HepG2 (cell line): Measurements from ENCODE around the gene CUL1. TPM values are rescaled to one million over a fixed set of nuclear protein-coding genes. Genes with fewer than 3 reads are reported as not detected.

Experiments
- ATAC-seq: fragments of 200-7000 bp; cut with Tn5 transposase; 3 replicates; pipeline ENCODE4 v1.9.1; 2020; ENCODE audit warnings: mild to moderate bottlenecking, moderate library complexity
- BruUV-seq: library from RNA; stranded (reverse); fragments of 400-500 nt; replicated peaks from 2 replicates; lab custom pipeline; 2021; lab: Mats Ljungman, UMichigan
- CTCF ChIA-PET: fragments of 300-600 bp; formaldehyde crosslinking; extraction: SDS; loops from one replicate; lab custom pipeline; 2021; ENCODE audit warnings: low total read pairs, inconsistent platforms, low intra/inter-chr PET ratio; lab: Yijun Ruan, JAX
- POLR2A ChIA-PET: fragments of 350-600 bp; sonication (Branson Sonifier 250); formaldehyde crosslinking; loops from one replicate; lab custom pipeline; 2020; ENCODE audit warnings: antibody characterized with exemption, inconsistent platforms; lab: Yijun Ruan, JAX
- DNase-seq: peaks from one replicate; pipeline ENCODE4 v3.0.0-alpha.2; 2015; ENCODE audit warnings: low spot score
- FAIRE-seq: peaks from 3 replicates; lab custom pipeline; 2011; peaks lifted over from hg19 to GRCh38; lab: Jason Lieb, UNC
- H2AFZ ChIP-seq: one replicate; pipeline ENCODE4 v1.6.1; 2011; ENCODE audit warnings: low read length, inconsistent platforms
- H3K27ac ChIP-seq: fragments of 300-600 bp; 3 replicates; pipeline ENCODE4 v1.8.0; 2011; ENCODE audit warnings: mixed run types, mild to moderate bottlenecking, mixed read lengths, low read length, inconsistent platforms; ENCODE audit not compliant: insufficient read depth; ENCODE audit errors: extremely low read length
- H3K27me3 ChIP-seq, 2 experiments: fragments of 200-600 bp in 1 of 2; 2 replicates in 1 of 2; 3 replicates in 1 of 2; pipeline versions ENCODE4 v1.6.0 to v1.8.0; 2011; ENCODE audit warnings: low read length in 2 of 2, mild to moderate bottlenecking in 2 of 2, moderate library complexity in 2 of 2, inconsistent platforms in 1 of 2; ENCODE audit not compliant: insufficient read depth in 2 of 2, control insufficient read depth in 1 of 2
- H3K36me3 ChIP-seq, 2 experiments: fragments of 200-600 bp in 1 of 2; replicated peaks in 1 of 2; 2 replicates in 1 of 2; 3 replicates in 1 of 2; pipeline versions ENCODE4 v1.5.1 to v1.8.0; 2011; ENCODE audit warnings: low read length in 2 of 2, inconsistent platforms in 1 of 2; ENCODE audit not compliant: insufficient read depth in 2 of 2, control insufficient read depth in 1 of 2
- H3K4me1 ChIP-seq: 2 replicates; pipeline ENCODE4 v1.5.1; 2012; ENCODE audit warnings: low read length, inconsistent platforms; ENCODE audit not compliant: insufficient read depth
- H3K4me2 ChIP-seq: 2 replicates; pipeline ENCODE4 v1.6.0; 2011; ENCODE audit warnings: low read depth, low read length, inconsistent platforms
- H3K4me3 ChIP-seq, 3 experiments: fragments of 200-600 bp in 1 of 3; sonication (generic), shearing (Covaris generic) in 1 of 3; replicated peaks in 1 of 3; 2 replicates each; pipeline ENCODE4 v1.5.1; 2011 to 2016; ENCODE audit warnings: low read length in 3 of 3, inconsistent platforms in 2 of 3, low read depth in 2 of 3, mild to moderate bottlenecking in 2 of 3, control low read depth in 1 of 3, mixed read lengths in 1 of 3; ENCODE audit not compliant: insufficient read depth in 1 of 3
- H3K79me2 ChIP-seq: one replicate; pipeline ENCODE4 v1.6.1; 2011; ENCODE audit warnings: low read length, inconsistent platforms; ENCODE audit not compliant: insufficient read depth
- H3K9ac ChIP-seq: 2 replicates; pipeline ENCODE4 v1.6.0; 2011; ENCODE audit warnings: mild to moderate bottlenecking, low read depth, low read length, inconsistent platforms; ENCODE audit not compliant: insufficient read depth
- H3K9me3 ChIP-seq: 2 replicates; pipeline ENCODE4 v1.5.1; 2012; ENCODE audit warnings: mild to moderate bottlenecking, low read length
- H4K20me1 ChIP-seq: 2 replicates; pipeline ENCODE4 v1.6.0; 2011; ENCODE audit warnings: inconsistent platforms, mild to moderate bottlenecking, low read length, moderate library complexity; ENCODE audit not compliant: insufficient read depth
- ATF3 ChIP-seq: sonication (generic); formaldehyde crosslinking; IDR thresholded peaks from 2 replicates; pipeline ENCODE4 v1.4.0; 2020; ENCODE audit warnings: missing genetic modification reagents
- DDIT3 ChIP-seq: sonication (generic); formaldehyde crosslinking; IDR thresholded peaks from 2 replicates; pipeline ENCODE4 v1.4.0; 2020; ENCODE audit warnings: mild to moderate bottlenecking, missing genetic modification reagents
- FUBP1 ChIP-seq: sonication (generic); formaldehyde crosslinking; IDR thresholded peaks from 2 replicates; pipeline ENCODE4 v1.5.1; 2020; ENCODE audit warnings: missing genetic modification reagents, mild to moderate bottlenecking, borderline replicate concordance
- IRF1 ChIP-seq: sonication (generic); formaldehyde crosslinking; IDR thresholded peaks from 2 replicates; pipeline ENCODE4 v1.4.0; 2020; ENCODE audit warnings: low read depth, mild to moderate bottlenecking, missing genetic modification reagents
- ISL2 ChIP-seq: sonication (generic); formaldehyde crosslinking; IDR thresholded peaks from 2 replicates; pipeline ENCODE4 v1.5.0; 2020; ENCODE audit warnings: missing genetic modification reagents
- KDM5A ChIP-seq: fragments of 200-600 bp; sonication (generic); IDR thresholded peaks from 2 replicates; pipeline ENCODE4 v1.7.0; 2018; ENCODE audit warnings: antibody characterized with exemption, mild to moderate bottlenecking, low read length, borderline replicate concordance
- MEF2D ChIP-seq: sonication (generic); formaldehyde crosslinking; IDR thresholded peaks from 2 replicates; pipeline ENCODE4 v1.5.1; 2020; ENCODE audit warnings: mild to moderate bottlenecking, missing genetic modification reagents
- PAF1 ChIP-seq: IDR thresholded peaks from 2 replicates; pipeline ENCODE4 v1.6.1; 2016; ENCODE audit warnings: missing genetic modification reagents, missing compliant biosample characterization
- SIN3A ChIP-seq: IDR thresholded peaks from 2 replicates; pipeline ENCODE4 v1.6.1; 2011; ENCODE audit warnings: low read depth, mild to moderate bottlenecking, control low read depth, low read length, borderline replicate concordance
- SIN3B ChIP-seq: fragments of 150-350 bp; IDR thresholded peaks from 2 replicates; pipeline ENCODE4 v1.6.1; 2014; ENCODE audit warnings: low read length
- SIX4 ChIP-seq: sonication (generic); formaldehyde crosslinking; IDR thresholded peaks from 2 replicates; pipeline ENCODE4 v1.4.0; 2020; ENCODE audit warnings: missing genetic modification reagents
- SSRP1 ChIP-seq: IDR thresholded peaks from 2 replicates; pipeline ENCODE4 v1.6.1; 2016; ENCODE audit warnings: control low read depth
- ZMYM2 ChIP-seq: sonication (generic); formaldehyde crosslinking; IDR thresholded peaks from 2 replicates; pipeline ENCODE4 v1.8.0; 2022; ENCODE audit warnings: mild to moderate bottlenecking, missing genetic modification reagents
- ZNF160 ChIP-seq: sonication (generic); formaldehyde crosslinking; IDR thresholded peaks from 2 replicates; pipeline ENCODE4 v1.8.0; 2022; ENCODE audit warnings: mild to moderate bottlenecking, inconsistent platforms, missing genetic modification reagents
- ZNF33B ChIP-seq: sonication (generic); formaldehyde crosslinking; IDR thresholded peaks from 2 replicates; pipeline ENCODE4 v1.5.1; 2020; ENCODE audit warnings: mild to moderate bottlenecking, missing genetic modification reagents
- ZNF460 ChIP-seq: sonication (generic); formaldehyde crosslinking; IDR thresholded peaks from 2 replicates; pipeline ENCODE4 v1.5.1; 2020; ENCODE audit warnings: missing genetic modification reagents, mild to moderate bottlenecking, borderline replicate concordance
- ZSCAN9 ChIP-seq: IDR thresholded peaks from 2 replicates; pipeline ENCODE4 v1.6.1; 2016; ENCODE audit warnings: borderline replicate concordance
- WGBS: methylation state at CpG from one replicate; pipeline ENCODE4 v1.1.6; 2017; ENCODE audit warnings: low lambda C conversion rate; 5-methylcytosine and 5-hydroxymethylcytosine counted together
- in situ Hi-C: cut with HindIII; loops from 2 replicates; pipeline ENCODE4 v1.10.0; 2017; ENCODE audit warnings: low pct_unique_long_range_greater_than_20kb; ENCODE audit not compliant: extremely low pct_ligation_motif_present
- intact Hi-C: fragments of 100-400 bp; cut with micrococcal nuclease; formaldehyde crosslinking; loops from one replicate; pipeline ENCODE4 v1.10.0; 2022; ENCODE audit not compliant: unreplicated experiment
- polyA plus RNA-seq, 8 experiments: library from polyadenylated mRNA; depleted of rRNA in 3 of 8; stranded (reverse) in 7 of 8; unstranded in 1 of 8; fragments of >200 nt; fragmentation: Illumina TruSeq in 4 of 8; extraction: Trizol in 4 of 8; gene quantifications; 2 replicates each; pipeline versions ENCODE4 v1.2.1 to v1.2.3, GENCODE V29; 2011 to 2016; ENCODE audit warnings: low read depth in 4 of 8, missing spikeins in 1 of 8, mixed read lengths in 1 of 8; ENCODE audit not compliant: insufficient read depth in 1 of 8
- total RNA-seq, 5 experiments: library from RNA; depleted of rRNA; stranded (reverse); fragments of >200 nt; fragmentation: Illumina TruSeq; extraction: Trizol; gene quantifications; 2 replicates each; pipeline ENCODE4 v1.2.3, GENCODE V29; 2016; ENCODE audit warnings: low read depth in 1 of 5

Gene CUL1
- total and polyA plus RNA-seq, 2 of the 13 experiments (the other 11 are each of a cell fraction or from before 2014, with no cell fraction given): 30.1 to 45.9 TPM

GRCh38 chr7:148773334-148773733 is 74.6 kb downstream of the CUL1 start:
- BruUV-seq: no TSS peak
- no peak overlapping the region for H3K4me2 ChIP-seq
- no peaks in the 10 kb centered on the region for H3K4me1 ChIP-seq
- no peak overlapping the region for H3K4me3 ChIP-seq
- no peak overlapping the region for H2AFZ ChIP-seq
- DNase-seq (no peak), ATAC-seq (no peak), FAIRE-seq (no peak)
- in situ Hi-C loops: no loop called here
- peaks cover 6 to 71% of the 10 kb centered on the region in 2 experiments for H3K36me3 ChIP-seq
- intact Hi-C loops: no loop called here
- 98% methylated on average over 10 of the region's 10 CpGs for WGBS
- H4K20me1 ChIP-seq: no peaks in the 10 kb centered on the region
- no peaks in the 10 kb centered on the region for H3K79me2 ChIP-seq
- no peak overlapping the region for H3K9ac ChIP-seq
- POLR2A ChIA-PET: no interaction called here
- no peaks in the 10 kb centered on the region for H3K9me3 ChIP-seq
- TF ChIP-seq PAF1 (CRISPR knock-in tag): no peak
- TF ChIP-seq IRF1 (CRISPR knock-in tag): no peak
- no peak for TF ChIP-seq ISL2 (CRISPR knock-in tag)
- TF ChIP-seq KDM5A: no peak
- no peak for TF ChIP-seq ZNF33B (CRISPR knock-in tag)
- TF ChIP-seq ZSCAN9 (CRISPR knock-in tag): no peak
- no peak for TF ChIP-seq ATF3
- no peak for TF ChIP-seq SIN3A
- H3K27me3 ChIP-seq: no peaks in the 10 kb centered on the region
- no peak overlapping the region for H3K27ac ChIP-seq
- CTCF ChIA-PET: no interaction called here

- H3K79me2 ChIP-seq: no peaks in the 10 kb centered on the region
- no peak overlapping the region for H3K4me3 ChIP-seq
- ChIA-PET CTCF (no interaction called here), POLR2A (no interaction called here)
- intact Hi-C loops (no loop called here), in situ Hi-C loops (no loop called here)
- H3K4me1 ChIP-seq: no peaks in the 10 kb centered on the region
- H3K9ac ChIP-seq: no peak overlapping the region
- FAIRE-seq (no peak), DNase-seq (no peak), ATAC-seq (no peak)
- H3K27ac ChIP-seq: no peak overlapping the region
- H3K36me3 ChIP-seq: peaks cover 8 to 74% of the 10 kb centered on the region in 2 experiments
- WGBS: 100% methylated on average over 1 of the region's 1 CpG
- no TSS peak for BruUV-seq
- no peaks in the 10 kb centered on the region for H3K27me3 ChIP-seq
- no peaks in the 10 kb centered on the region for H3K9me3 ChIP-seq
- no peak overlapping the region for H2AFZ ChIP-seq
- H4K20me1 ChIP-seq: no peaks in the 10 kb centered on the region
- no peak overlapping the region for H3K4me2 ChIP-seq
- TF ChIP-seq ZMYM2 (CRISPR knock-in tag) (no peak), FUBP1 (CRISPR knock-in tag) (no peak), SSRP1 (no peak), MEF2D (CRISPR knock-in tag) (no peak), SIX4 (CRISPR knock-in tag) (no peak), ZNF460 (CRISPR knock-in tag) (no peak), DDIT3 (CRISPR knock-in tag) (no peak), SIN3B (no peak), ZNF160 (CRISPR knock-in tag) (no peak)
Measured at GRCh38 chr7:148774471-148774870, 75.8 kb downstream of the CUL1 start.
